ENCODE measurements around the gene MRTFA. TPM values are rescaled to one million over a fixed set of nuclear protein-coding genes. Genes with fewer than 3 reads are reported as not detected.

The MRTFA gene
- total RNA-seq, 4 donors from 2014 or later = 81.4 to 210 (median 122) TPM

DNA sequence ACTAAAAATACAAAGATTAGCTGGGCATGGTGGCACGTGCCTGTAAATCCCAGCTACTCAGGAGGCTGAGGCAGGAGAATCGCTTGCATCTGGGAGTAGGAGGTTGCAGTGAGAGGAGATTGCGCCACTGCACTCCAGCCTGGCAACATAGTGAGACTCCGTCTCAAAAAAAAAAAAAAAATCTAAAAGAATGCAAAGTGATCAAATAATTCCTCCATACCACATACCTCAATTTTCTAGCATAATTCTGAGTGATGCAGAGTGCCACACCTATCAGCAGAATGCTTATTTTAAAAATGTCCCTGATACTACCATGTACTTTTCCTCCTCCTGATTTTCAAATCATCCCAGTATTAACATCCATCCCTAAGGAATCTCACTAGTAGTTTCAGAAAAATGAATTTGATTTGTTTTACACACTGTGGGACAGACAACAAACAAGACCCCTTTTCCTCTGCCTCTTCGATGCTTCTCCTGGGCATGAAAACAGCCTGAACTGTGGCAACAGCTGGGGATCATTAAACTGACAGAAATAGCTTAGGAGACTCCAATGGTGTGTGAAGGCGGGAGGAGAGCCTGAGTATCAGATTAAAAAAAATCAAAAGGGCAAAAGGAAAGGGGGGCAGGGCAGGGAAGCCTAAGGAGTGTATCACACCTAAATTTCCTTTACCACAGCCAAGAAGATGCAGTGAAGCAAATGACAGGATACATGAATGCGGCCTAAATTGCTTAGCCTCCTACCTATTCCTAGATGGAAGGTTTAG lies 151.4 kb downstream of the MRTFA start:
- intact Hi-C loops (cut with DNase I) = loop anchor here (5.0 kb wide), 1 partner anchor 38 kb away; no protein-coding TSS in a partner anchor
- peak overlapping the region in 1 of 3 donors; percentile 32 for H3K27ac ChIP-seq
- no peaks in the 10 kb centered on the region for H3K27me3 ChIP-seq
- WGBS, 2 donors = 81 to 83% methylated on average over 7 of the region's 7 CpGs
- H3K9me3 ChIP-seq = no peaks in the 10 kb centered on the region
- no peak for DNase-seq
- peaks cover 14 to 36% of the 10 kb centered on the region in 2 donors for H3K4me1 ChIP-seq
- H3K36me3 ChIP-seq = no peaks in the 10 kb centered on the region
- H3K4me3 ChIP-seq (replicated peaks in 1 of 3) = no peak overlapping the region
- no peak for TF ChIP-seq CTCF (IDR thresholded peaks at IDR 0.05)
- no peak for TF ChIP-seq POLR2A (IDR thresholded peaks at IDR 0.05)

GRCh38 chr22:40482886-40483285 lies 153.6 kb downstream of the MRTFA start:
- H3K9me3 ChIP-seq = no peaks in the 10 kb centered on the region
- no peak overlapping the region for H3K27ac ChIP-seq
- WGBS, 2 donors = 80 to 87% methylated on average over 5 of the region's 5 CpGs
- no peaks in the 10 kb centered on the region for H3K27me3 ChIP-seq
- TF ChIP-seq POLR2A (IDR thresholded peaks at IDR 0.05) (no peak), CTCF (IDR thresholded peaks at IDR 0.05) (no peak)
- no peak overlapping the region for H3K4me3 ChIP-seq (replicated peaks in 1 of 3)
- peaks cover 14 to 48% of the 10 kb centered on the region in 2 donors for H3K4me1 ChIP-seq
- H3K36me3 ChIP-seq = no peaks in the 10 kb centered on the region
- DNase-seq = no peak
- intact Hi-C loops (cut with DNase I) = no loop called here

DNA sequence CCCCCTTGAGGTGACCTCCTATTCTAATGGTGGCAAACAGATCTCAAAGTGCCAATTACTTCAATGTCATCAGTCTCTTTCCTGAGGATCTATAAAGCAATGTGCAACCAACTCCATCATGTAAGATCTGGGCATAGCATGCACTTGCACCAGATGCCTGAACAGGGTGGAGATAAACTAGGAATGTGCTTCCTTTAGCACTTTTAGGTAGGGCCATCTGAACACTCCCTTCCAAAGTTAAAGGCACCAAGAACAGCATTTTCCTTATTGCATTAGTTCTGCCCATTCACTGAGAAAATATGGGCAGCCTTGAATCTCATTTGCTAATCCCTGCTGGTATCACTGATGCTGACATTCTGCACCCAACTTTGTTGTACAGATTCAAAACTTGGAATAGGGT lies 154.1 kb downstream of the MRTFA start:
- intact Hi-C loops (cut with DNase I) = no loop called here
- no peak for TF ChIP-seq POLR2A (IDR thresholded peaks at IDR 0.05)
- TF ChIP-seq CTCF (IDR thresholded peaks at IDR 0.05) = no peak
- Histone ChIP-seq H3K27ac (no peak overlapping the region), H3K4me1 (peaks cover 14 to 47% of the 10 kb centered on the region in 2 donors), H3K27me3 (no peaks in the 10 kb centered on the region), H3K9me3 (no peaks in the 10 kb centered on the region), H3K4me3 (replicated peaks in 1 of 3) (no peak overlapping the region), H3K36me3 (no peaks in the 10 kb centered on the region)
- DNase-seq = no peak

- Histone ChIP-seq H3K36me3 (no peaks in the 10 kb centered on the region), H3K27ac (no peak overlapping the region), H3K4me1 (peaks cover 12 to 41% of the 10 kb centered on the region in 2 donors), H3K27me3 (no peaks in the 10 kb centered on the region), H3K4me3 (replicated peaks in 1 of 3) (no peak overlapping the region), H3K9me3 (no peaks in the 10 kb centered on the region)
- no peak for DNase-seq
- intact Hi-C loops (cut with DNase I) = no loop called here
- 78 to 89% methylated on average over 5 of the region's 5 CpGs for WGBS, 2 donors
- TF ChIP-seq POLR2A (IDR thresholded peaks at IDR 0.05) (no peak), CTCF (IDR thresholded peaks at IDR 0.05) (no peak)
Observed at GRCh38 chr22:40480996-40481395, 155.5 kb downstream of the MRTFA start.

GRCh38 chr22:40479887-40480538 lies 156.5 kb downstream of the MRTFA start:
- intact Hi-C loops (cut with DNase I) = no loop called here
- TF ChIP-seq POLR2A (IDR thresholded peaks at IDR 0.05) (no peak), CTCF (IDR thresholded peaks at IDR 0.05) (no peak)

More at GRCh38 chr22:40479887-40480538, 156.5 kb downstream of the MRTFA start:
- Histone ChIP-seq H3K4me3 (replicated peaks in 1 of 3) (no peak overlapping the region), H3K9me3 (no peaks in the 10 kb centered on the region), H3K4me1 (peaks cover 5 to 31% of the 10 kb centered on the region in 2 donors), H3K36me3 (no peaks in the 10 kb centered on the region), H3K27me3 (no peaks in the 10 kb centered on the region), H3K27ac (peak overlapping the region in 1 of 3 donors; percentile 13)
- WGBS, 2 donors = 89 to 92% methylated on average over 2 of the region's 2 CpGs
- no peak for DNase-seq

All from thyroid gland (tissue), 4 donors.